NCI-H524 treated with DMSO at 0.1 percent for 48 hours (cell line): ENCODE data around the gene STX2.
"Not testable (repeated sequence)": the region's sequence is repeated elsewhere in the genome, so short reads cannot be mapped to it uniquely, and the experiment has no call there.

Experiments
- DNase-seq: peaks from one replicate; lab custom pipeline; 2025; lab: John Stamatoyannopoulos, UW

Gene STX2

GRCh38 chr12:130838951-130839769 is at the start of gene STX2:
STX2 (minus strand) TSS chr12:130839250; CDS start chr12:130839099, 151 bp downstream.
- peak; percentile 47 for DNase-seq

GRCh38 chr12:130887190-130887589 is 48.1 kb upstream of the STX2 start:
- not testable (repeated sequence) for DNase-seq

- DNase-seq: no peak
Measured at GRCh38 chr12:130881548-130881947, 42.5 kb upstream of the STX2 start.

GRCh38 chr12:130881046-130881445 is 42.0 kb upstream of the STX2 start:
- DNase-seq: no peak

GRCh38 chr12:130880411-130880885 is 41.4 kb upstream of the STX2 start:
- DNase-seq: no peak

GRCh38 chr12:130879781-130880389 is 40.8 kb upstream of the STX2 start:
- no peak for DNase-seq

GRCh38 chr12:130879212-130879686 is 40.2 kb upstream of the STX2 start:
- no peak for DNase-seq

- no peak for DNase-seq
Measured at GRCh38 chr12:130878193-130879185, 39.4 kb upstream of the STX2 start.

- DNase-seq: no peak
Measured at GRCh38 chr12:130877333-130877732, 38.3 kb upstream of the STX2 start.

GRCh38 chr12:130876758-130877157 is 37.7 kb upstream of the STX2 start:
- DNase-seq: no peak

- no peak for DNase-seq
Measured at GRCh38 chr12:130876297-130876696, 37.2 kb upstream of the STX2 start.

GRCh38 chr12:130875708-130876107 is 36.7 kb upstream of the STX2 start:
- DNase-seq: not testable (repeated sequence)

GRCh38 chr12:130875193-130875592 is 36.1 kb upstream of the STX2 start:
- no peak for DNase-seq

GRCh38 chr12:130874696-130875095 is 35.6 kb upstream of the STX2 start:
- no peak for DNase-seq

- no peak for DNase-seq
Measured at GRCh38 chr12:130873825-130874224, 34.8 kb upstream of the STX2 start.

- DNase-seq: no peak
Measured at GRCh38 chr12:130873106-130873795, 34.2 kb upstream of the STX2 start.

GRCh38 chr12:130872179-130873096 is 33.4 kb upstream of the STX2 start:
- DNase-seq: no peak

GRCh38 chr12:130871286-130872178 is 32.5 kb upstream of the STX2 start, which contains the start of gene RAN:
RAN (plus strand) TSS chr12:130872066; CDS start chr12:130872594, 528 bp downstream.
- DNase-seq: peak; percentile 12
